ENCODE data around the gene BTBD16. TPM values are rescaled to one million over a fixed set of nuclear protein-coding genes. Genes with fewer than 3 reads are reported as not detected.

BTBD16 gene
- total RNA-seq, 2 experiments from 2014 or later: not detected

- no peak for ATAC-seq
- Mint-ChIP-seq H3K4me1 (ENCODE audit: low read depth) (peaks cover 6% of the 10 kb centered on the region), H3K27ac (no peak overlapping the region), H3K9me3 (no peaks in the 10 kb centered on the region), H3K4me3 (no peak overlapping the region), H3K36me3 (ENCODE audit: low read depth) (no peaks in the 10 kb centered on the region), H3K27me3 (no peaks in the 10 kb centered on the region)
- DNase-seq: no peak
- no peak for TF ChIP-seq CTCF (IDR thresholded peaks at IDR 0.05)
- CTCF ChIA-PET: interaction anchor here (1.8 kb wide), 2 partner anchors 87 kb away, joined by 10 read pairs; no protein-coding TSS in a partner anchor
- intact Hi-C loops (cut with micrococcal nuclease): no loop called here
- POLR2A ChIA-PET: no interaction called here
Measured at GRCh38 chr10:122348512-122348911, 77.4 kb downstream of the BTBD16 start.

- H3K27me3 Mint-ChIP-seq: peaks cover 3% of the 10 kb centered on the region
- no peaks in the 10 kb centered on the region for H3K36me3 Mint-ChIP-seq (ENCODE audit: low read depth)
- no peak overlapping the region for H3K4me3 Mint-ChIP-seq
- intact Hi-C loops (cut with micrococcal nuclease): no loop called here
- no peak overlapping the region for H3K27ac Mint-ChIP-seq
- no peaks in the 10 kb centered on the region for H3K9me3 Mint-ChIP-seq
- no peak for DNase-seq
- ChIA-PET CTCF (interaction anchor here (1.8 kb wide), 1 partner anchor 86 kb away, joined by 10 read pairs; no protein-coding TSS in a partner anchor), POLR2A (no interaction called here)
- no peak for TF ChIP-seq CTCF (IDR thresholded peaks at IDR 0.05)
- peaks cover 5% of the 10 kb centered on the region for H3K4me1 Mint-ChIP-seq (ENCODE audit: low read depth)
- ATAC-seq: no peak
Measured at GRCh38 chr10:122348935-122349361, 77.9 kb downstream of the BTBD16 start.

- CTCF ChIA-PET: interaction anchor here (1.8 kb wide), 1 partner anchor 85 kb away, joined by 10 read pairs; no protein-coding TSS in a partner anchor
- Mint-ChIP-seq H3K4me3 (no peak overlapping the region), H3K27me3 (peaks cover 3% of the 10 kb centered on the region), H3K9me3 (no peaks in the 10 kb centered on the region), H3K27ac (no peak overlapping the region), H3K4me1 (ENCODE audit: low read depth) (peaks cover under 1% of the 10 kb centered on the region), H3K36me3 (ENCODE audit: low read depth) (no peaks in the 10 kb centered on the region)
- intact Hi-C loops (cut with micrococcal nuclease): no loop called here
- DNase-seq: no peak
- no peak for ATAC-seq
- POLR2A ChIA-PET: no interaction called here
- no peak for TF ChIP-seq CTCF (IDR thresholded peaks at IDR 0.05)
Measured at GRCh38 chr10:122349758-122350369, 78.8 kb downstream of the BTBD16 start.

- ChIA-PET POLR2A (no interaction called here), CTCF (interaction anchor here (1.2 kb wide), 1 partner anchor 8 kb away, joined by 5 read pairs; no protein-coding TSS in a partner anchor)
- Mint-ChIP-seq H3K27ac (no peak overlapping the region), H3K9me3 (no peaks in the 10 kb centered on the region), H3K27me3 (peaks cover 3% of the 10 kb centered on the region), H3K4me3 (no peak overlapping the region), H3K36me3 (ENCODE audit: low read depth) (no peaks in the 10 kb centered on the region), H3K4me1 (ENCODE audit: low read depth) (no peaks in the 10 kb centered on the region)
- TF ChIP-seq CTCF (IDR thresholded peaks at IDR 0.05): no peak
- ATAC-seq: no peak
- no peak for DNase-seq
- intact Hi-C loops (cut with micrococcal nuclease): no loop called here
Measured at GRCh38 chr10:122350893-122351292, 79.8 kb downstream of the BTBD16 start.

- TF ChIP-seq CTCF (IDR thresholded peaks at IDR 0.05): no peak
- H3K4me1 Mint-ChIP-seq (ENCODE audit: low read depth): no peaks in the 10 kb centered on the region
- POLR2A ChIA-PET: interaction anchor here (0.9 kb wide), 1 partner anchor 11 kb away, joined by 3 read pairs; no protein-coding TSS in a partner anchor
- H3K4me3 Mint-ChIP-seq: no peak overlapping the region
- H3K9me3 Mint-ChIP-seq: no peaks in the 10 kb centered on the region
- DNase-seq (no peak), ATAC-seq (no peak)
- H3K27ac Mint-ChIP-seq: no peak overlapping the region
- CTCF ChIA-PET: interaction anchor here (0.9 to 1.4 kb wide), 3 partner anchors 9 to 82 kb away, joined by 3 read pairs; no protein-coding TSS in a partner anchor
- intact Hi-C loops (cut with micrococcal nuclease): no loop called here
- H3K27me3 Mint-ChIP-seq: peaks cover 3% of the 10 kb centered on the region
- H3K36me3 Mint-ChIP-seq (ENCODE audit: low read depth): no peaks in the 10 kb centered on the region
Measured at GRCh38 chr10:122352817-122353525, 81.9 kb downstream of the BTBD16 start.

Measured in activated CD8-positive, alpha-beta T cell treated with anti-CD3 and anti-CD28 coated beads for 36 hours (primary cell).